Caki2 (cell line): Measurements from ENCODE around the gene MT1G. TPM values are rescaled to one million over a fixed set of nuclear protein-coding genes. Genes with fewer than 3 reads are reported as not detected.
"Not testable (repeated sequence)": the region's sequence is repeated elsewhere in the genome, so short reads cannot be mapped to it uniquely, and the experiment has no call there.

Experiments used
- DNase-seq: peaks from one replicate; pipeline ENCODE4 v3.0.0-alpha.2; 2015; ENCODE audit warnings: low read depth
- in situ Hi-C: cut with HindIII; loops from 2 replicates; pipeline ENCODE4 v1.10.0; 2016; ENCODE audit warnings: low sequenced_read_pairs, low pct_unique_long_range_greater_than_20kb, mixed read lengths
- total RNA-seq: library from RNA; depleted of rRNA; stranded (reverse); fragments of >200 nt; shearing (Covaris generic); gene quantifications from 2 replicates; pipeline ENCODE4 v1.2.3, GENCODE V29; 2014; ENCODE audit warnings: low replicate concordance; rRNA removed

The MT1G gene
- total RNA-seq, 1 experiment from 2014 or later: not detected

- DNase-seq: no peak
- in situ Hi-C loops: no loop called here
Observed at GRCh38 chr16:56628486-56629350, 39.1 kb downstream of the MT1G start.

- DNase-seq: no peak
- in situ Hi-C loops: no loop called here
Observed at GRCh38 chr16:56626685-56627084, 41.2 kb downstream of the MT1G start.

- in situ Hi-C loops: no loop called here
- DNase-seq: no peak
Observed at GRCh38 chr16:56625943-56626654, 41.8 kb downstream of the MT1G start.

GRCh38 chr16:56625140-56625942 is 42.5 kb downstream of the MT1G start, which contains the start of gene MT1E:
Gene MT1E (plus strand): TSS chr16:56625781. CDS start chr16:56625852, 71 bp downstream.
- in situ Hi-C loops: no loop called here

GRCh38 chr16:56623637-56624036 is 44.2 kb downstream of the MT1G start:
- in situ Hi-C loops: no loop called here
- no peak for DNase-seq

More at GRCh38 chr16:56625140-56625942, 42.5 kb downstream of the MT1G start, which contains the start of gene MT1E:
- no peak for DNase-seq

GRCh38 chr16:56623184-56623583 is 44.7 kb downstream of the MT1G start:
- in situ Hi-C loops, DNase-seq: not testable (repeated sequence)

GRCh38 chr16:56621665-56622445 is 46.0 kb downstream of the MT1G start:
- DNase-seq, in situ Hi-C loops: not testable (repeated sequence)

- DNase-seq: no peak
- in situ Hi-C loops: no loop called here
Observed at GRCh38 chr16:56620339-56620897, 47.4 kb downstream of the MT1G start.

GRCh38 chr16:56618138-56618537 is 49.7 kb downstream of the MT1G start:
- no peak for DNase-seq
- in situ Hi-C loops: no loop called here

GRCh38 chr16:56617212-56618085 is 50.4 kb downstream of the MT1G start:
- in situ Hi-C loops: no loop called here
- peak; percentile 60 for DNase-seq

Other genes with a start within 250 kb of the MT1G start
- 109 TPM in 2 replicates for gene AMFR, start 242.5 kb downstream of the MT1G start, total RNA-seq
- gene NUDT21, start 216.7 kb downstream of the MT1G start, total RNA-seq: 68.5 and 95.5 TPM in 2 replicates
- gene OGFOD1, start 216.5 kb downstream of the MT1G start, total RNA-seq: 38.4 and 58.4 TPM in 2 replicates
- gene BBS2, start 148.0 kb downstream of the MT1G start, total RNA-seq: 33.6 and 62.2 TPM in 2 replicates
- not detected in 2 replicates for gene MT4, start 103.0 kb downstream of the MT1G start, total RNA-seq
- gene MT3, start 78.5 kb downstream of the MT1G start, total RNA-seq: not detected in 2 replicates
- 149 and 195 TPM in 2 replicates for gene MT2A, start 59.5 kb downstream of the MT1G start, total RNA-seq
- not detected in 2 replicates for gene MT1E, start 42.3 kb downstream of the MT1G start, total RNA-seq
- gene MT1M, start 35.4 kb downstream of the MT1G start, total RNA-seq: not detected in 2 replicates
- gene MT1A, start 29.4 kb downstream of the MT1G start, total RNA-seq: not detected in 2 replicates
- not detected in 2 replicates for gene MT1B, start 16.2 kb downstream of the MT1G start, total RNA-seq
- 17.6 TPM in 1 of 2 replicates, not detected in the other for gene MT1F, start 10.1 kb downstream of the MT1G start, total RNA-seq
- not detected in 2 replicates for gene MT1H, start 1.7 kb upstream of the MT1G start, total RNA-seq
- gene MT1X, start 14.4 kb upstream of the MT1G start, total RNA-seq: 141 and 168 TPM in 2 replicates
- 46.4 and 57.5 TPM in 2 replicates for gene NUP93, start 62.1 kb upstream of the MT1G start, total RNA-seq
- gene SLC12A3, start 197.1 kb upstream of the MT1G start, total RNA-seq: not detected in 2 replicates